ENCODE results near the gene SESN2.

DNA sequence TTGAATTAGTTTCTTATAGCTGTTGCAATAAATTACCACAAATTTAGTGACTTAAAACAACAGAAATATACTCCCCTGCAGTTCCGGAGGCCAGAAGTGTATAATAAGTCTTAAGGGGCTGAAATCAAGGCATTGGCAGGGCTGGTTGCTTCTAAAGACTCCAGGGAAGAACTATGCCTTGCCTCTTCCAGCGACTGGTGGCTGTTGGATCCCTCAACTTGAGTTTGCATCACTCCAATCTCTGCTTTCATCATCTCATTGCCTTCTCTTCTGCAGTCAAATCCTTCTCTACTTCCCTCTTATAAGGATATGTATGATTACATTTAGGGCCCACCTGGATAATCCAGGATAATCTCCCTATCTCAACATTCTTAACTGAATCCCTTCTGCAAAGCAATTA lies 50.4 kb downstream of the SESN2 start:
- TF ChIP-seq EZH2 (IDR thresholded peaks at IDR 0.05; ENCODE audit: borderline replicate concordance) (no peak), EZH2phosphoT487 (IDR thresholded peaks at IDR 0.05; ENCODE audit: low read depth, severe bottlenecking, unreplicated experiment) (no peak)
- TF ChIP-seq, protein P1, sequence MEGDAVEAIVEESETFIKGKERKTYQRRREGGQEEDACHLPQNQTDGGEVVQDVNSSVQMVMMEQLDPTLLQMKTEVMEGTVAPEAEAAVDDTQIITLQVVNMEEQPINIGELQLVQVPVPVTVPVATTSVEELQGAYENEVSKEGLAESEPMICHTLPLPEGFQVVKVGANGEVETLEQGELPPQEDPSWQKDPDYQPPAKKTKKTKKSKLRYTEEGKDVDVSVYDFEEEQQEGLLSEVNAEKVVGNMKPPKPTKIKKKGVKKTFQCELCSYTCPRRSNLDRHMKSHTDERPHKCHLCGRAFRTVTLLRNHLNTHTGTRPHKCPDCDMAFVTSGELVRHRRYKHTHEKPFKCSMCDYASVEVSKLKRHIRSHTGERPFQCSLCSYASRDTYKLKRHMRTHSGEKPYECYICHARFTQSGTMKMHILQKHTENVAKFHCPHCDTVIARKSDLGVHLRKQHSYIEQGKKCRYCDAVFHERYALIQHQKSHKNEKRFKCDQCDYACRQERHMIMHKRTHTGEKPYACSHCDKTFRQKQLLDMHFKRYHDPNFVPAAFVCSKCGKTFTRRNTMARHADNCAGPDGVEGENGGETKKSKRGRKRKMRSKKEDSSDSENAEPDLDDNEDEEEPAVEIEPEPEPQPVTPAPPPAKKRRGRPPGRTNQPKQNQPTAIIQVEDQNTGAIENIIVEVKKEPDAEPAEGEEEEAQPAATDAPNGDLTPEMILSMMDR (IDR thresholded peaks at IDR 0.05; ENCODE audit: poor library complexity), result no peak
